GM12878 (cell line): ENCODE results near the gene EVX1. TPM values are rescaled to one million over a fixed set of nuclear protein-coding genes. Genes with fewer than 3 reads are reported as not detected.

ENCODE experiments used
- ATAC-seq: fragments of 200-7000 bp; cut with Tn5 transposase; 3 replicates; pipeline ENCODE4 v1.9.1; 2020; ENCODE audit warnings: mild to moderate bottlenecking, moderate library complexity
- BruUV-seq: library from RNA; stranded (reverse); fragments of 400-500 nt; replicated peaks from 2 replicates; lab custom pipeline; 2021; lab: Mats Ljungman, UMichigan
- CTCF ChIA-PET: fragments of 300-600 bp; sonication (Branson Sonifier 250); formaldehyde crosslinking; extraction: SDS; loops from one replicate; lab custom pipeline; 2021; ENCODE audit warnings: inconsistent platforms; lab: Yijun Ruan, JAX
- POLR2A ChIA-PET: fragments of 350-600 bp; formaldehyde crosslinking; extraction: SDS; loops from one replicate; lab custom pipeline; 2021; ENCODE audit warnings: inconsistent platforms; lab: Charles Lee
- RAD21 ChIA-PET: fragments of 300-600 bp; sonication (Branson Sonifier 250); formaldehyde crosslinking; loops from one replicate; lab custom pipeline; 2023; ENCODE audit warnings: antibody characterized with exemption; ENCODE audit not compliant: unreplicated experiment; lab: Charles Lee
- SMC1A ChIA-PET: fragments of 300-600 bp; sonication (Branson Sonifier 250); formaldehyde crosslinking; loops from one replicate; lab custom pipeline; 2023; ENCODE audit not compliant: unreplicated experiment, uncharacterized antibody; lab: Charles Lee
- DNase-seq: peaks from one replicate; pipeline ENCODE4 v3.0.0-alpha.2; 2011; ENCODE audit warnings: low read depth, low spot score
- FAIRE-seq: peaks from 3 replicates; lab custom pipeline; 2011; peaks lifted over from hg19 to GRCh38; lab: Jason Lieb, UNC
- H2AFZ ChIP-seq: 2 replicates; pipeline ENCODE4 v1.6.0; 2011; ENCODE audit warnings: low read depth, low read length, control low read depth; ENCODE audit not compliant: control insufficient read depth
- H3K27ac ChIP-seq: 2 replicates; pipeline ENCODE4 v1.5.1; 2011; ENCODE audit warnings: control low read depth; ENCODE audit not compliant: control insufficient read depth, insufficient read depth
- H3K27me3 ChIP-seq, 2 experiments: replicated peaks in 1 of 2; 2 replicates each; pipeline versions ENCODE4 v1.6.0 to v1.6.1; 2011; ENCODE audit warnings: low read length in 1 of 2; ENCODE audit not compliant: control insufficient read depth in 2 of 2, insufficient read depth in 2 of 2
- H3K36me3 ChIP-seq, 2 experiments: 2 replicates each; pipeline ENCODE4 v1.5.1; 2011; ENCODE audit warnings: low read length in 1 of 2; ENCODE audit not compliant: control insufficient read depth in 2 of 2, insufficient read depth in 2 of 2
- H3K4me1 ChIP-seq: 2 replicates; pipeline ENCODE4 v1.6.1; 2011; ENCODE audit warnings: mild to moderate bottlenecking, low read length, moderate library complexity, mixed read lengths; ENCODE audit not compliant: control insufficient read depth, insufficient read depth
- H3K4me2 ChIP-seq: 2 replicates; pipeline ENCODE4 v1.6.0; 2011; ENCODE audit warnings: control low read depth; ENCODE audit not compliant: control insufficient read depth, insufficient read depth
- H3K4me3 ChIP-seq: fragments of 200-600 bp; sonication (generic); 2 replicates; pipeline ENCODE4 v1.5.1; 2016
- H3K79me2 ChIP-seq: 2 replicates; pipeline ENCODE4 v1.6.0; 2011; ENCODE audit warnings: low read length; ENCODE audit not compliant: control insufficient read depth, insufficient read depth
- H3K9ac ChIP-seq: 2 replicates; pipeline ENCODE4 v1.8.0; 2011; ENCODE audit warnings: low read length, control low read depth, mixed read lengths; ENCODE audit not compliant: control insufficient read depth, insufficient read depth
- H3K9me3 ChIP-seq: replicated peaks from 3 replicates; pipeline ENCODE4 v1.5.1; 2011; ENCODE audit warnings: mild to moderate bottlenecking, low read length; ENCODE audit not compliant: control insufficient read depth, insufficient read depth
- H4K20me1 ChIP-seq: 2 replicates; pipeline ENCODE4 v1.6.0; 2011; ENCODE audit not compliant: control insufficient read depth, insufficient read depth
- BHLHE40 ChIP-seq, 2 experiments: fragments of 450-650 bp in 1 of 2; IDR thresholded peaks; 2 replicates each; pipeline ENCODE4 v1.6.1; 2011 to 2017; ENCODE audit warnings: low read depth in 2 of 2, borderline replicate concordance in 1 of 2, improper control_type of control experiment in 1 of 2, low read length in 1 of 2, mild to moderate bottlenecking in 1 of 2
- DPF2 ChIP-seq: fragments of 450-650 bp; IDR thresholded peaks from 2 replicates; pipeline ENCODE4 v1.6.1; 2017; ENCODE audit warnings: mild to moderate bottlenecking
- HDGF ChIP-seq: fragments of 450-650 bp; IDR thresholded peaks from 2 replicates; pipeline ENCODE4 v1.6.1; 2016; ENCODE audit warnings: antibody characterized with exemption
- KLF5 ChIP-seq: fragments of 450-650 bp; IDR thresholded peaks from 2 replicates; pipeline ENCODE4 v1.6.1; 2014; ENCODE audit warnings: mild to moderate bottlenecking; ENCODE audit not compliant: partially characterized antibody
- SMARCA5 ChIP-seq: fragments of 450-650 bp; IDR thresholded peaks from 2 replicates; pipeline ENCODE4 v1.6.1; 2017; ENCODE audit warnings: mild to moderate bottlenecking
- SREBF1 ChIP-seq: IDR thresholded peaks from 2 replicates; pipeline ENCODE4 v1.6.1; 2012; ENCODE audit warnings: mild to moderate bottlenecking, low read length
- WGBS: methylation state at CpG from one replicate; pipeline ENCODE4 v1.1.6; 2016; ENCODE audit warnings: low lambda C conversion rate; ENCODE audit not compliant: insufficient replicate concordance, insufficient coverage; ENCODE audit errors: missing lambda C conversion rate; 5-methylcytosine and 5-hydroxymethylcytosine counted together
- in situ Hi-C: fragments of 300-500 bp; cut with MboI; formaldehyde crosslinking; loops from 9 replicates; pipeline ENCODE4 v1.14.3; 2018; ENCODE audit warnings: mixed read lengths
- intact Hi-C: fragments of 100-400 bp; cut with micrococcal nuclease; formaldehyde crosslinking; loops from one replicate; pipeline ENCODE4 v1.14.2; 2022; ENCODE audit not compliant: unreplicated experiment
- polyA plus RNA-seq, 11 experiments: library from polyadenylated mRNA; depleted of rRNA in 4 of 11; unstranded in 6 of 11; stranded (reverse) in 5 of 11; fragments of >200 nt; fragmentation: Nextera tagmentation in 4 of 11; fragmentation: Illumina TruSeq in 1 of 11; extraction: Ambion mirVana in 4 of 11; extraction: Trizol in 1 of 11; gene quantifications; 1 replicate in 1 of 11; 2 replicates in 10 of 11; pipeline versions ENCODE4 v1.2.1 to v1.2.3, GENCODE V29; 2011 to 2016; ENCODE audit warnings: inconsistent platforms in 2 of 11, missing spikeins in 2 of 11, low read depth in 1 of 11
- total RNA-seq, 4 experiments: library from RNA; depleted of rRNA in 3 of 4; stranded (reverse); fragments of >200 nt in 3 of 4; fragmentation: Illumina TruSeq in 1 of 4; extraction: Trizol in 1 of 4; gene quantifications; 2 replicates each; pipeline versions ENCODE4 v1.2.1 to v1.2.3, GENCODE V29; 2013 to 2021

Gene EVX1
- total and polyA plus RNA-seq, 10 of the 15 experiments (the other 5 are each of a cell fraction or from before 2014, with no cell fraction given): not detected

GRCh38 chr7:27209933-27210440 lies 32.6 kb upstream of the EVX1 start:
- no peak for FAIRE-seq
- no peaks in the 10 kb centered on the region for H3K79me2 ChIP-seq
- no TSS peak for BruUV-seq
- no peak for ATAC-seq
- H3K4me1 ChIP-seq: no peaks in the 10 kb centered on the region
- POLR2A ChIA-PET: interaction anchor here (0.8 kb wide), 1 partner anchor 11 kb away, joined by 3 read pairs; no protein-coding TSS in a partner anchor
- WGBS: 24% methylated on average over 11 of the region's 11 CpGs
- CTCF ChIA-PET: interaction anchor here (0.7 to 4.1 kb wide), 6 partner anchors 13 to 810 kb away, joined by 3 to 23 read pairs (median 4); no protein-coding TSS in a partner anchor
- RAD21 ChIA-PET: interaction anchor here (0.8 to 1.8 kb wide), 3 partner anchors 365 to 564 kb away, joined by 3 to 8 read pairs (median 5); no protein-coding TSS in a partner anchor
- no peak overlapping the region for H3K4me2 ChIP-seq
- peaks cover 6 to 33% of the 10 kb centered on the region in 2 experiments for H3K27me3 ChIP-seq
- no peak overlapping the region for H3K4me3 ChIP-seq
- no peaks in the 10 kb centered on the region for H4K20me1 ChIP-seq
- no peaks in the 10 kb centered on the region for H3K36me3 ChIP-seq
- no peak for DNase-seq
- intact Hi-C loops: loop anchor here (5.0 kb wide), 1 partner anchor 367 kb away; no protein-coding TSS in a partner anchor
- H2AFZ ChIP-seq: no peak overlapping the region
- H3K9ac ChIP-seq: no peak overlapping the region
- no peak for TF ChIP-seq DPF2
- no peak for TF ChIP-seq HDGF
- TF ChIP-seq BHLHE40 (IDR thresholded peaks at IDR 0.05; ENCODE audit: borderline replicate concordance in 1 of 2, low read depth in 2 of 2, low read length in 1 of 2): no peak
- no peak for TF ChIP-seq SMARCA5
- no peak for TF ChIP-seq KLF5
- no peak for TF ChIP-seq SREBF1
- H3K9me3 ChIP-seq: no peaks in the 10 kb centered on the region
- SMC1A ChIA-PET: interaction anchor here (0.9 to 1.5 kb wide), 3 partner anchors 14 to 711 kb away, joined by 3 to 6 read pairs (median 3); no protein-coding TSS in a partner anchor
- H3K27ac ChIP-seq: no peak overlapping the region
- in situ Hi-C loops: no loop called here
